HEK293 (cell line): ENCODE data around the gene LARGE1.

Experiments used
- CTCF ChIA-PET: fragments of 350-600 bp; formaldehyde crosslinking; extraction: SDS; loops from one replicate; lab custom pipeline; 2021; ENCODE audit warnings: antibody characterized with exemption; lab: Yijun Ruan, JAX
- POLR2A ChIA-PET: fragments of 300-600 bp; formaldehyde crosslinking; extraction: SDS; loops from one replicate; lab custom pipeline; 2020; ENCODE audit warnings: antibody characterized with exemption, inconsistent platforms; lab: Yijun Ruan, JAX
- H3K27ac ChIP-seq: fragments of 200-500 bp; sonication (Bioruptor generic); 2 replicates; pipeline ENCODE4 v1.5.1; 2014; ENCODE audit warnings: low read depth, low read length, control low read depth, inconsistent platforms; ENCODE audit errors: extremely low read depth
- H3K36me3 ChIP-seq, 2 experiments: fragments of 200-500 bp in 1 of 2; sonication (Bioruptor generic) in 1 of 2; 1 replicate in 1 of 2; 2 replicates in 1 of 2; pipeline ENCODE4 v1.5.1; 2014 to 2017; ENCODE audit warnings: inconsistent platforms in 2 of 2, low read length in 2 of 2; ENCODE audit not compliant: control insufficient read depth in 2 of 2, insufficient read depth in 1 of 2
- H3K4me1 ChIP-seq: fragments of 200-500 bp; sonication (Bioruptor generic); 2 replicates; pipeline ENCODE4 v1.5.1; 2014; ENCODE audit warnings: mild to moderate bottlenecking, low read length, inconsistent platforms; ENCODE audit not compliant: control insufficient read depth, insufficient read depth
- H3K4me3 ChIP-seq: 2 replicates; pipeline ENCODE4 v1.5.1; 2011; ENCODE audit warnings: low read depth, mild to moderate bottlenecking, control low read depth, low read length, moderate library complexity
- H3K9me3 ChIP-seq: fragments of 200-500 bp; sonication (Bioruptor generic); 2 replicates; pipeline ENCODE4 v1.5.1; 2014; ENCODE audit warnings: low read depth, low read length, inconsistent platforms; ENCODE audit not compliant: control insufficient read depth, insufficient read depth
- HOXA7 ChIP-seq: sonication (generic); formaldehyde crosslinking; IDR thresholded peaks from 2 replicates; pipeline ENCODE4 v1.8.1; 2022; ENCODE audit warnings: missing genetic modification reagents, borderline replicate concordance
- KLF9 ChIP-seq: fragments of 450-650 bp; formaldehyde crosslinking; IDR thresholded peaks from 2 replicates; pipeline ENCODE4 v1.5.1; 2016; ENCODE audit warnings: missing biosample characterization, missing genetic modification characterization, low read depth
- PBX3 ChIP-seq: sonication (generic); formaldehyde crosslinking; IDR thresholded peaks from 2 replicates; pipeline ENCODE4 v1.8.1; 2022; ENCODE audit warnings: mild to moderate bottlenecking, moderate library complexity, missing genetic modification reagents
- PRDM6 ChIP-seq: fragments of 450-650 bp; formaldehyde crosslinking; IDR thresholded peaks from 2 replicates; pipeline ENCODE4 v1.5.1; 2017; ENCODE audit warnings: missing biosample characterization, missing genetic modification characterization
- SCRT2 ChIP-seq: fragments of 450-650 bp; formaldehyde crosslinking; IDR thresholded peaks from 2 replicates; pipeline ENCODE4 v1.5.1; 2016; ENCODE audit warnings: missing biosample characterization, missing genetic modification characterization
- YY1 ChIP-seq: fragments of 450-650 bp; formaldehyde crosslinking; IDR thresholded peaks from 2 replicates; pipeline ENCODE4 v1.5.1; 2018; ENCODE audit warnings: missing biosample characterization, missing genetic modification characterization
- ZBTB10 ChIP-seq: fragments of 450-650 bp; formaldehyde crosslinking; IDR thresholded peaks from 2 replicates; pipeline ENCODE4 v1.5.1; 2016; ENCODE audit warnings: missing biosample characterization, missing genetic modification characterization
- ZNF157 ChIP-seq: fragments of 450-650 bp; formaldehyde crosslinking; IDR thresholded peaks from 2 replicates; pipeline ENCODE4 v1.5.1; 2016; ENCODE audit warnings: missing biosample characterization, missing genetic modification characterization
- ZNF19 ChIP-seq: fragments of 450-650 bp; formaldehyde crosslinking; IDR thresholded peaks from 2 replicates; pipeline ENCODE4; 2016; ENCODE audit warnings: missing biosample characterization, missing genetic modification characterization, low read depth
- ZNF24 ChIP-seq: fragments of 450-650 bp; formaldehyde crosslinking; IDR thresholded peaks from 2 replicates; pipeline ENCODE4 v1.5.1; 2016; ENCODE audit warnings: missing biosample characterization, missing genetic modification characterization
- ZNF266 ChIP-seq: fragments of 450-650 bp; formaldehyde crosslinking; IDR thresholded peaks from 2 replicates; pipeline ENCODE4 v1.5.1; 2016; ENCODE audit warnings: missing biosample characterization, missing genetic modification characterization, low read depth
- ZNF391 ChIP-seq: fragments of 450-650 bp; formaldehyde crosslinking; IDR thresholded peaks from 2 replicates; pipeline ENCODE4 v1.5.1; 2016; ENCODE audit warnings: low read depth, missing biosample characterization, missing genetic modification characterization, borderline replicate concordance
- ZNF426 ChIP-seq: fragments of 450-650 bp; formaldehyde crosslinking; IDR thresholded peaks from 2 replicates; pipeline ENCODE4 v1.5.1; 2017; ENCODE audit warnings: missing biosample characterization, missing genetic modification characterization, mild to moderate bottlenecking, inconsistent platforms, moderate library complexity
- ZNF473 ChIP-seq: fragments of 450-650 bp; formaldehyde crosslinking; IDR thresholded peaks from 2 replicates; pipeline ENCODE4 v1.5.1; 2017; ENCODE audit warnings: missing biosample characterization, missing genetic modification characterization
- ZNF658 ChIP-seq: fragments of 450-650 bp; formaldehyde crosslinking; IDR thresholded peaks from 2 replicates; pipeline ENCODE4; 2016; ENCODE audit warnings: missing biosample characterization, missing genetic modification characterization
- ZNF692 ChIP-seq: fragments of 450-650 bp; formaldehyde crosslinking; IDR thresholded peaks from 2 replicates; pipeline ENCODE4 v1.5.1; 2016; ENCODE audit warnings: missing biosample characterization, missing genetic modification characterization
- ZNF704 ChIP-seq: fragments of 450-650 bp; formaldehyde crosslinking; IDR thresholded peaks from 2 replicates; pipeline ENCODE4 v1.5.1; 2016; ENCODE audit warnings: missing biosample characterization, missing genetic modification characterization

Gene LARGE1

GRCh38 chr22:33883561-33883960, 36.7 kb downstream of the LARGE1 start (continued):
- TF ChIP-seq PRDM6 (tag by site-specific recombination) = no peak
- no peak for TF ChIP-seq ZNF704 (tag by site-specific recombination)
- no peak for TF ChIP-seq HOXA7 (CRISPR knock-in tag)
- no peak for TF ChIP-seq SCRT2 (tag by site-specific recombination)
- no peak for TF ChIP-seq ZNF24 (tag by site-specific recombination)

- Histone ChIP-seq H3K27ac (no peak overlapping the region), H3K9me3 (no peaks in the 10 kb centered on the region), H3K4me3 (no peak overlapping the region)
- TF ChIP-seq ZNF157 = no peak
- no peak for TF ChIP-seq ZNF391 (tag by site-specific recombination)
- TF ChIP-seq ZNF473 (tag by site-specific recombination) = no peak
- TF ChIP-seq ZNF266 (tag by site-specific recombination) = no peak
- no peak for TF ChIP-seq ZNF692 (tag by site-specific recombination)
- no peak for TF ChIP-seq ZNF426 (tag by site-specific recombination)
- TF ChIP-seq PBX3 (CRISPR knock-in tag) = no peak
- no peak for TF ChIP-seq KLF9 (tag by site-specific recombination)
- no peak for TF ChIP-seq YY1 (tag by site-specific recombination)
- TF ChIP-seq ZNF658 = no peak
- TF ChIP-seq, all 188 proteins: peak for 0
- no peaks in the 10 kb centered on the region for H3K36me3 ChIP-seq
- ChIA-PET POLR2A (no interaction called here), CTCF (no interaction called here)
- H3K4me1 ChIP-seq = peaks cover 21% of the 10 kb centered on the region
Measured at GRCh38 chr22:33882991-33883390, 37.3 kb downstream of the LARGE1 start.

GRCh38 chr22:33880986-33881385, 39.3 kb downstream of the LARGE1 start:
- Histone ChIP-seq H3K4me3 (no peak overlapping the region), H3K4me1 (peaks cover 21% of the 10 kb centered on the region), H3K9me3 (no peaks in the 10 kb centered on the region), H3K36me3 (no peaks in the 10 kb centered on the region), H3K27ac (no peak overlapping the region)
- ChIA-PET POLR2A (no interaction called here), CTCF (interaction anchor here (0.6 to 1.2 kb wide), 2 partner anchors 43 to 52 kb away, joined by 3 to 6 read pairs; no protein-coding TSS in a partner anchor)
- no peak for TF ChIP-seq ZNF19 (tag by site-specific recombination)
- TF ChIP-seq ZBTB10 = no peak
- TF ChIP-seq SCRT2 (tag by site-specific recombination) = no peak
